GM12878 (cell line): ENCODE results near the gene STOML2. TPM values are rescaled to one million over a fixed set of nuclear protein-coding genes. Genes with fewer than 3 reads are reported as not detected.

ENCODE experiments used
- ATAC-seq: fragments of 200-7000 bp; cut with Tn5 transposase; 3 replicates; pipeline ENCODE4 v1.9.1; 2020; ENCODE audit warnings: mild to moderate bottlenecking, moderate library complexity
- BruUV-seq: library from RNA; stranded (reverse); fragments of 400-500 nt; replicated peaks from 2 replicates; lab custom pipeline; 2021; lab: Mats Ljungman, UMichigan
- CTCF ChIA-PET: fragments of 300-600 bp; sonication (Branson Sonifier 250); formaldehyde crosslinking; extraction: SDS; loops from one replicate; lab custom pipeline; 2021; ENCODE audit warnings: inconsistent platforms; lab: Yijun Ruan, JAX
- POLR2A ChIA-PET: fragments of 350-600 bp; formaldehyde crosslinking; extraction: SDS; loops from one replicate; lab custom pipeline; 2021; ENCODE audit warnings: inconsistent platforms; lab: Charles Lee
- RAD21 ChIA-PET: fragments of 300-600 bp; sonication (Branson Sonifier 250); formaldehyde crosslinking; loops from one replicate; lab custom pipeline; 2023; ENCODE audit warnings: antibody characterized with exemption; ENCODE audit not compliant: unreplicated experiment; lab: Charles Lee
- SMC1A ChIA-PET: fragments of 300-600 bp; sonication (Branson Sonifier 250); formaldehyde crosslinking; loops from one replicate; lab custom pipeline; 2023; ENCODE audit not compliant: unreplicated experiment, uncharacterized antibody; lab: Charles Lee
- DNase-seq: peaks from one replicate; pipeline ENCODE4 v3.0.0-alpha.2; 2011; ENCODE audit warnings: low read depth, low spot score
- FAIRE-seq: peaks from 3 replicates; lab custom pipeline; 2011; peaks lifted over from hg19 to GRCh38; lab: Jason Lieb, UNC
- H2AFZ ChIP-seq: 2 replicates; pipeline ENCODE4 v1.6.0; 2011; ENCODE audit warnings: low read depth, low read length, control low read depth; ENCODE audit not compliant: control insufficient read depth
- H3K27ac ChIP-seq: 2 replicates; pipeline ENCODE4 v1.5.1; 2011; ENCODE audit warnings: control low read depth; ENCODE audit not compliant: control insufficient read depth, insufficient read depth
- H3K27me3 ChIP-seq, 2 experiments: replicated peaks in 1 of 2; 2 replicates each; pipeline versions ENCODE4 v1.6.0 to v1.6.1; 2011; ENCODE audit warnings: low read length in 1 of 2; ENCODE audit not compliant: control insufficient read depth in 2 of 2, insufficient read depth in 2 of 2
- H3K36me3 ChIP-seq, 2 experiments: 2 replicates each; pipeline ENCODE4 v1.5.1; 2011; ENCODE audit warnings: low read length in 1 of 2; ENCODE audit not compliant: control insufficient read depth in 2 of 2, insufficient read depth in 2 of 2
- H3K4me1 ChIP-seq: 2 replicates; pipeline ENCODE4 v1.6.1; 2011; ENCODE audit warnings: mild to moderate bottlenecking, low read length, moderate library complexity, mixed read lengths; ENCODE audit not compliant: control insufficient read depth, insufficient read depth
- H3K4me2 ChIP-seq: 2 replicates; pipeline ENCODE4 v1.6.0; 2011; ENCODE audit warnings: control low read depth; ENCODE audit not compliant: control insufficient read depth, insufficient read depth
- H3K4me3 ChIP-seq: fragments of 200-600 bp; sonication (generic); 2 replicates; pipeline ENCODE4 v1.5.1; 2016
- H3K79me2 ChIP-seq: 2 replicates; pipeline ENCODE4 v1.6.0; 2011; ENCODE audit warnings: low read length; ENCODE audit not compliant: control insufficient read depth, insufficient read depth
- H3K9ac ChIP-seq: 2 replicates; pipeline ENCODE4 v1.8.0; 2011; ENCODE audit warnings: low read length, control low read depth, mixed read lengths; ENCODE audit not compliant: control insufficient read depth, insufficient read depth
- H3K9me3 ChIP-seq: replicated peaks from 3 replicates; pipeline ENCODE4 v1.5.1; 2011; ENCODE audit warnings: mild to moderate bottlenecking, low read length; ENCODE audit not compliant: control insufficient read depth, insufficient read depth
- H4K20me1 ChIP-seq: 2 replicates; pipeline ENCODE4 v1.6.0; 2011; ENCODE audit not compliant: control insufficient read depth, insufficient read depth
- BRCA1 ChIP-seq: IDR thresholded peaks from 2 replicates; pipeline ENCODE4 v1.6.1; 2011; ENCODE audit warnings: low read depth, low read length, improper control_type of control experiment
- CEBPZ ChIP-seq: fragments of 150-350 bp; IDR thresholded peaks from 2 replicates; pipeline ENCODE4 v1.6.1; 2016; ENCODE audit warnings: low read depth, low read length
- KAT2A ChIP-seq: conservative IDR thresholded peaks from 2 replicates; pipeline ENCODE4 v1.6.1; 2011; ENCODE audit warnings: low read depth, low read length; ENCODE audit not compliant: control insufficient read depth
- MYB ChIP-seq: fragments of 150-350 bp; IDR thresholded peaks from 2 replicates; pipeline ENCODE4 v1.6.1; 2014; ENCODE audit warnings: mild to moderate bottlenecking, low read depth, low read length, borderline replicate concordance
- NFYB ChIP-seq: IDR thresholded peaks from 2 replicates; pipeline ENCODE4 v1.6.1; 2011; ENCODE audit warnings: low read depth, mild to moderate bottlenecking, low read length, improper control_type of control experiment, moderate library complexity; ENCODE audit not compliant: insufficient read depth
- NR2C1 ChIP-seq: fragments of 450-650 bp; IDR thresholded peaks from 2 replicates; pipeline ENCODE4 v1.6.1; 2017; ENCODE audit warnings: antibody characterized with exemption, mild to moderate bottlenecking, moderate library complexity
- NR2C2 ChIP-seq: IDR thresholded peaks from 2 replicates; pipeline ENCODE4 v1.6.1; 2011; ENCODE audit warnings: borderline replicate concordance, low read depth; ENCODE audit not compliant: control insufficient read depth, insufficient read length
- PAX8 ChIP-seq: fragments of 450-650 bp; IDR thresholded peaks from 2 replicates; pipeline ENCODE4 v1.6.1; 2017; ENCODE audit warnings: mild to moderate bottlenecking, moderate library complexity
- PKNOX1 ChIP-seq: fragments of 450-650 bp; IDR thresholded peaks from 2 replicates; pipeline ENCODE4 v1.6.1; 2016; ENCODE audit warnings: mild to moderate bottlenecking
- POLR2AphosphoS5 ChIP-seq: IDR thresholded peaks from 2 replicates; pipeline ENCODE4 v1.6.1; 2011; ENCODE audit warnings: mild to moderate bottlenecking, low read length, inconsistent platforms
- SIX5 ChIP-seq: IDR thresholded peaks from 2 replicates; pipeline ENCODE4 v1.6.1; 2011; ENCODE audit warnings: mild to moderate bottlenecking, low read depth, low read length, moderate library complexity; ENCODE audit not compliant: severe bottlenecking
- ZNF207 ChIP-seq: fragments of 450-650 bp; IDR thresholded peaks from 2 replicates; pipeline ENCODE4 v1.6.1; 2014; ENCODE audit warnings: antibody characterized with exemption, mild to moderate bottlenecking, borderline replicate concordance
- ZNF217 ChIP-seq: fragments of 450-650 bp; IDR thresholded peaks from 2 replicates; pipeline ENCODE4 v1.6.1; 2017; ENCODE audit warnings: antibody characterized with exemption, mild to moderate bottlenecking
- WGBS: methylation state at CpG from one replicate; pipeline ENCODE4 v1.1.6; 2016; ENCODE audit warnings: low lambda C conversion rate; ENCODE audit not compliant: insufficient replicate concordance, insufficient coverage; ENCODE audit errors: missing lambda C conversion rate; 5-methylcytosine and 5-hydroxymethylcytosine counted together
- in situ Hi-C: fragments of 300-500 bp; cut with MboI; formaldehyde crosslinking; loops from 9 replicates; pipeline ENCODE4 v1.14.3; 2018; ENCODE audit warnings: mixed read lengths
- intact Hi-C: fragments of 100-400 bp; cut with micrococcal nuclease; formaldehyde crosslinking; loops from one replicate; pipeline ENCODE4 v1.14.2; 2022; ENCODE audit not compliant: unreplicated experiment
- polyA plus RNA-seq, 11 experiments: library from polyadenylated mRNA; depleted of rRNA in 4 of 11; unstranded in 6 of 11; stranded (reverse) in 5 of 11; fragments of >200 nt; fragmentation: Nextera tagmentation in 4 of 11; fragmentation: Illumina TruSeq in 1 of 11; extraction: Ambion mirVana in 4 of 11; extraction: Trizol in 1 of 11; gene quantifications; 1 replicate in 1 of 11; 2 replicates in 10 of 11; pipeline versions ENCODE4 v1.2.1 to v1.2.3, GENCODE V29; 2011 to 2016; ENCODE audit warnings: inconsistent platforms in 2 of 11, missing spikeins in 2 of 11, low read depth in 1 of 11
- total RNA-seq, 4 experiments: library from RNA; depleted of rRNA in 3 of 4; stranded (reverse); fragments of >200 nt in 3 of 4; fragmentation: Illumina TruSeq in 1 of 4; extraction: Trizol in 1 of 4; gene quantifications; 2 replicates each; pipeline versions ENCODE4 v1.2.1 to v1.2.3, GENCODE V29; 2013 to 2021

STOML2 gene
- total and polyA plus RNA-seq, 10 of the 15 experiments (the other 5 are each of a cell fraction or from before 2014, with no cell fraction given) = 112 to 284 (median 207) TPM

DNA sequence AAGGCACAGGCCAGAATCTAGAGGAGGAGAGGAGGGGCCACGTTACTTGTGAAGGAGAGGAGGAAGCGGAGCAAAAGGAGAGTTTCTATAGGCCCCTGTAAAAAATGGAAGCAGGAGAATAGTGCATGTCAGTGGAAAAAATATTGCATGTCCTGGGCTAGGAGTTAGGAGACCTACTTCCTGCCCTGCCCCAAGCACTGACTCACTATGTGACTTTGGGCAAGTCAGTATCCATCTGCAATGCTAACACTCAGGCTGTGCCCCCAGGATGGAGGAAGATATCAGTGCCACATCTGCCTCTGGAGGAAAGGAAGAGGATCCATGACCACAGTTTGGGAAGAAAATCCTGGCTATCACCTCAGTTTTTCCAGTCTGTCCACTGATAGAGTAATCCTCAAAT is 13.5 kb downstream of the STOML2 start:
- H3K4me1 ChIP-seq = no peaks in the 10 kb centered on the region
- BruUV-seq = no TSS peak
- no peaks in the 10 kb centered on the region for H3K79me2 ChIP-seq
- ATAC-seq (no peak), FAIRE-seq (no peak), DNase-seq (no peak)
- H3K4me3 ChIP-seq = no peak overlapping the region
- no peak overlapping the region for H3K27ac ChIP-seq
- in situ Hi-C loops = no loop called here
- SMC1A ChIA-PET = no interaction called here
- H3K27me3 ChIP-seq = no peaks in the 10 kb centered on the region
- H3K4me2 ChIP-seq = no peak overlapping the region
- H3K36me3 ChIP-seq = peaks cover 11 to 25% of the 10 kb centered on the region in 2 experiments
- H3K9ac ChIP-seq = no peak overlapping the region
- TF ChIP-seq ZNF207 = no peak
- TF ChIP-seq CEBPZ = no peak
- no peak for TF ChIP-seq PKNOX1
- no peak for TF ChIP-seq SIX5
- TF ChIP-seq MYB = no peak
- TF ChIP-seq NFYB = no peak
- no peak for TF ChIP-seq PAX8
- no peak for TF ChIP-seq POLR2AphosphoS5
- TF ChIP-seq NR2C1 = no peak
- no peak for TF ChIP-seq BRCA1
- no peak for TF ChIP-seq NR2C2
- no peak for TF ChIP-seq ZNF217
- TF ChIP-seq KAT2A = no peak
- WGBS = 78% methylated on average over 2 of the region's 2 CpGs
- H2AFZ ChIP-seq = no peak overlapping the region
- CTCF ChIA-PET = no interaction called here
- intact Hi-C loops = no loop called here
- POLR2A ChIA-PET = no interaction called here
- RAD21 ChIA-PET = no interaction called here
- H3K9me3 ChIP-seq = no peaks in the 10 kb centered on the region
- H4K20me1 ChIP-seq = no peaks in the 10 kb centered on the region
